Measurements from ENCODE around the gene ZBTB8A. TPM values are rescaled to one million over a fixed set of nuclear protein-coding genes. Genes with fewer than 3 reads are reported as not detected.

ZBTB8A gene
- total and polyA plus RNA-seq, 2 of the 13 experiments (the other 11 are each of a cell fraction or from before 2014, with no cell fraction given): 1.3 to 3.7 TPM

GRCh38 chr1:32500387-32501209 lies 38.6 kb upstream of the ZBTB8A start (continued):
- peak; percentile 75; the same call in 1 of the 2 replicates for TF ChIP-seq UBTF (CRISPR knock-in tag; IDR thresholded peaks at IDR 0.05)
- TF ChIP-seq ZNF790 (CRISPR knock-in tag; IDR thresholded peaks at IDR 0.05; ENCODE audit: borderline replicate concordance): no peak
- TF ChIP-seq, protein P1, sequence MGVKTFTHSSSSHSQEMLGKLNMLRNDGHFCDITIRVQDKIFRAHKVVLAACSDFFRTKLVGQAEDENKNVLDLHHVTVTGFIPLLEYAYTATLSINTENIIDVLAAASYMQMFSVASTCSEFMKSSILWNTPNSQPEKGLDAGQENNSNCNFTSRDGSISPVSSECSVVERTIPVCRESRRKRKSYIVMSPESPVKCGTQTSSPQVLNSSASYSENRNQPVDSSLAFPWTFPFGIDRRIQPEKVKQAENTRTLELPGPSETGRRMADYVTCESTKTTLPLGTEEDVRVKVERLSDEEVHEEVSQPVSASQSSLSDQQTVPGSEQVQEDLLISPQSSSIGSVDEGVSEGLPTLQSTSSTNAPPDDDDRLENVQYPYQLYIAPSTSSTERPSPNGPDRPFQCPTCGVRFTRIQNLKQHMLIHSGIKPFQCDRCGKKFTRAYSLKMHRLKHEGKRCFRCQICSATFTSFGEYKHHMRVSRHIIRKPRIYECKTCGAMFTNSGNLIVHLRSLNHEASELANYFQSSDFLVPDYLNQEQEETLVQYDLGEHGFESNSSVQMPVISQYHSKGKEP (CRISPR knock-in tag; IDR thresholded peaks at IDR 0.05): no peak
- no peak for TF ChIP-seq ETV6 (CRISPR knock-in tag; conservative IDR thresholded peaks at IDR 0.05)
- no peak for TF ChIP-seq NFRKB (IDR thresholded peaks at IDR 0.05)
- no peak for TF ChIP-seq ZNF772 (CRISPR knock-in tag; IDR thresholded peaks at IDR 0.05)
- TF ChIP-seq ZNF121 (CRISPR knock-in tag; IDR thresholded peaks at IDR 0.05): no peak
- TF ChIP-seq DNMT1 (CRISPR knock-in tag; IDR thresholded peaks at IDR 0.05): no peak
- TF ChIP-seq, protein P2, sequence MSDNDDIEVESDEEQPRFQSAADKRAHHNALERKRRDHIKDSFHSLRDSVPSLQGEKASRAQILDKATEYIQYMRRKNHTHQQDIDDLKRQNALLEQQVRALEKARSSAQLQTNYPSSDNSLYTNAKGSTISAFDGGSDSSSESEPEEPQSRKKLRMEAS (IDR thresholded peaks at IDR 0.05): 0 out of 2 replicates have a peak, but pooled peaks have one; percentile 10
- no peak for TF ChIP-seq CHCHD3 (CRISPR knock-in tag; IDR thresholded peaks at IDR 0.05)
- TF ChIP-seq BCL6 (CRISPR knock-in tag; IDR thresholded peaks at IDR 0.05): no peak
- no peak for TF ChIP-seq ZEB1 (IDR thresholded peaks at IDR 0.05; ENCODE audit: insufficient replicate concordance, low read depth)
- TF ChIP-seq ZNF17 (CRISPR knock-in tag; IDR thresholded peaks at IDR 0.05): no peak
- no peak for TF ChIP-seq TCF7L2 (IDR thresholded peaks at IDR 0.05; ENCODE audit: low read depth, low read length)
- peak in 1 of 2 experiments; percentile 53; a peak in 1 of 4 replicates for TF ChIP-seq HMGXB4 (CRISPR knock-in tag; IDR thresholded peaks at IDR 0.05; ENCODE audit: borderline replicate concordance in 1 of 2, low read depth in 1 of 2)
- TF ChIP-seq MATR3 (CRISPR knock-in tag; IDR thresholded peaks at IDR 0.05): no peak
- TF ChIP-seq, protein P3, sequence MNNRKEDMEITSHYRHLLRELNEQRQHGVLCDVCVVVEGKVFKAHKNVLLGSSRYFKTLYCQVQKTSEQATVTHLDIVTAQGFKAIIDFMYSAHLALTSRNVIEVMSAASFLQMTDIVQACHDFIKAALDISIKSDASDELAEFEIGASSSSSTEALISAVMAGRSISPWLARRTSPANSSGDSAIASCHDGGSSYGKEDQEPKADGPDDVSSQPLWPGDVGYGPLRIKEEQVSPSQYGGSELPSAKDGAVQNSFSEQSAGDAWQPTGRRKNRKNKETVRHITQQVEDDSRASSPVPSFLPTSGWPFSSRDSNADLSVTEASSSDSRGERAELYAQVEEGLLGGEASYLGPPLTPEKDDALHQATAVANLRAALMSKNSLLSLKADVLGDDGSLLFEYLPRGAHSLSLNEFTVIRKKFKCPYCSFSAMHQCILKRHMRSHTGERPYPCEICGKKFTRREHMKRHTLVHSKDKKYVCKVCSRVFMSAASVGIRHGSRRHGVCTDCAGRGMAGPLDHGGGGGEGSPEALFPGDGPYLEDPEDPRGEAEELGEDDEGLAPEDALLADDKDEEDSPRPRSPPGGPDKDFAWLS (CRISPR knock-in tag; IDR thresholded peaks at IDR 0.05; ENCODE audit: borderline replicate concordance): no peak
- peak; percentile 96 for TF ChIP-seq ZNF777 (CRISPR knock-in tag; IDR thresholded peaks at IDR 0.05)
- TF ChIP-seq ZNF274 (CRISPR knock-in tag; IDR thresholded peaks at IDR 0.05): no peak
- peak; percentile 31 for TF ChIP-seq HNRNPLL (IDR thresholded peaks at IDR 0.05; ENCODE audit: low read depth, low read length, poor library complexity, severe bottlenecking)
- no peak for TF ChIP-seq ZNF484 (CRISPR knock-in tag; IDR thresholded peaks at IDR 0.05; ENCODE audit: borderline replicate concordance, low read depth)
- TF ChIP-seq SP2 (CRISPR knock-in tag; IDR thresholded peaks at IDR 0.05): peak; percentile 15; the same call in 1 of the 2 replicates
- TF ChIP-seq KDM6A (CRISPR knock-in tag; IDR thresholded peaks at IDR 0.05; ENCODE audit: low read depth): no peak

Data from HepG2 (cell line).